Transverse colon (tissue), 4 donors: ENCODE results near the gene CSRNP2. TPM values are rescaled to one million over a fixed set of nuclear protein-coding genes. Genes with fewer than 3 reads are reported as not detected.

ENCODE experiments used
- DNase-seq: peaks from one replicate; pipeline ENCODE4 v3.0.0-alpha.2; 2019
- H3K27ac ChIP-seq, 4 donors: fragments of 200-600 bp; sonication (generic); 2 replicates each; pipeline ENCODE4 v1.5.1; 2016 to 2018; ENCODE audit warnings: inconsistent platforms in 4 of 4
- H3K27me3 ChIP-seq: fragments of 200-600 bp; sonication (generic); 2 replicates; pipeline ENCODE4 v1.5.1; 2017; ENCODE audit warnings: inconsistent platforms
- H3K36me3 ChIP-seq, 4 donors: fragments of 200-600 bp; sonication (generic); 2 replicates each; pipeline ENCODE4 v1.5.1; 2017 to 2019; ENCODE audit warnings: inconsistent platforms in 4 of 4
- H3K4me1 ChIP-seq, 4 donors: fragments of 200-600 bp; sonication (generic); 2 replicates each; pipeline ENCODE4 v1.5.1; 2017 to 2020; ENCODE audit warnings: inconsistent platforms in 4 of 4
- H3K4me3 ChIP-seq, 4 donors: fragments of 200-600 bp; sonication (generic); 1 replicate in 1 of 4; 2 replicates in 3 of 4; pipeline versions ENCODE4 v1.5.1 to v1.6.1; 2017 to 2019; ENCODE audit warnings: inconsistent platforms in 4 of 4
- H3K9me3 ChIP-seq, 2 donors: fragments of 200-600 bp; sonication (generic); 2 replicates each; pipeline ENCODE4 v1.5.1; 2017 to 2019; ENCODE audit warnings: inconsistent platforms in 2 of 2
- CTCF ChIP-seq, 5 experiments: fragments of 200-600 bp in 3 of 5; fragments of 450-650 bp in 2 of 5; sonication (generic) in 3 of 5; IDR thresholded peaks; 1 replicate in 2 of 5; 2 replicates in 3 of 5; pipeline ENCODE4 v1.5.1; 2016 to 2017; ENCODE audit warnings: antibody characterized with exemption in 5 of 5, inconsistent platforms in 3 of 5, mild to moderate bottlenecking in 2 of 5, moderate library complexity in 1 of 5
- EP300 ChIP-seq: sonication (generic); formaldehyde crosslinking; IDR thresholded peaks from one replicate; pipeline ENCODE4 v1.6.1; 2017; ENCODE audit warnings: antibody characterized with exemption, low read depth
- POLR2A ChIP-seq: fragments of 450-650 bp; IDR thresholded peaks from one replicate; pipeline ENCODE4 v1.6.1; 2016; ENCODE audit warnings: antibody characterized with exemption, mild to moderate bottlenecking, moderate library complexity
- POLR2AphosphoS5 ChIP-seq, 3 donors: sonication (generic); formaldehyde crosslinking; IDR thresholded peaks; one replicate each; pipeline ENCODE4 v1.6.1; 2016; ENCODE audit warnings: antibody characterized with exemption in 3 of 3
- WGBS, 2 donors: methylation state at CpG; one replicate each; pipeline ENCODE4 v1.1.5; 2018; ENCODE audit warnings: low coverage in 1 of 2; 5-methylcytosine and 5-hydroxymethylcytosine counted together
- in situ Hi-C, 4 donors: fragments of 200-750 bp; cut with MboI; loops; one replicate each; pipeline versions ENCODE4 v1.15.0 to v1.15.1; 2017; ENCODE audit warnings: low sequenced_read_pairs in 3 of 4, low pct_ligation_motif_present in 1 of 4, low pct_unique_long_range_greater_than_20kb in 1 of 4
- intact Hi-C: fragments of 100-400 bp; cut with DNase I; formaldehyde crosslinking; loops from one replicate; pipeline ENCODE4 v1.15.1; 2023; ENCODE audit warnings: low total_unique reads
- total RNA-seq, 4 donors: library from RNA; depleted of rRNA; stranded (reverse); fragments of >200 nt; gene quantifications; one replicate each; pipeline ENCODE4 v1.1.0, GENCODE V29; 2016

CSRNP2 gene
- total RNA-seq, 4 donors from 2014 or later: 14.3 to 69.6 (median 25.5) TPM

GRCh38 chr12:51028813-51029150 lies 54.6 kb downstream of the CSRNP2 start:
- Histone ChIP-seq H3K4me3 (no peak overlapping the region), H3K27me3 (no peaks in the 10 kb centered on the region), H3K27ac (no peak overlapping the region), H3K4me1 (peaks cover 3 to 35% (median 21%) of the 10 kb centered on the region in 4 donors), H3K36me3 (no peaks in the 10 kb centered on the region), H3K9me3 (no peaks in the 10 kb centered on the region)
- no peak for TF ChIP-seq POLR2A
- no peak for TF ChIP-seq CTCF (IDR thresholded peaks at IDR 0.05)
- TF ChIP-seq EP300: no peak
- no peak for DNase-seq
- in situ Hi-C loops (no loop called here), intact Hi-C loops (no loop called here)
- 39 to 45% methylated on average over 5 of the region's 5 CpGs for WGBS, 2 donors

GRCh38 chr12:51028126-51028812 lies 55.1 kb downstream of the CSRNP2 start:
- no peak for TF ChIP-seq EP300
- TF ChIP-seq CTCF (IDR thresholded peaks at IDR 0.05): peak; percentile 8 to 37 (median 31)
- no peak for TF ChIP-seq POLR2A
- TF ChIP-seq POLR2AphosphoS5 (IDR thresholded peaks at IDR 0.05): no peak
- H3K27ac ChIP-seq: peak overlapping the region in 2 of 4 donors; percentile 8 to 36
- H3K9me3 ChIP-seq: no peaks in the 10 kb centered on the region
- no peaks in the 10 kb centered on the region for H3K27me3 ChIP-seq
- no peaks in the 10 kb centered on the region for H3K36me3 ChIP-seq
- peaks cover 3 to 39% (median 26%) of the 10 kb centered on the region in 4 donors for H3K4me1 ChIP-seq
- intact Hi-C loops (no loop called here), in situ Hi-C loops (no loop called here)
- no peak overlapping the region for H3K4me3 ChIP-seq
- DNase-seq: peak; percentile 21
- WGBS, 2 donors: 15 to 37% methylated on average over 2 to 9 of the region's 9 CpGs

- Histone ChIP-seq H3K36me3 (no peaks in the 10 kb centered on the region), H3K4me3 (no peak overlapping the region), H3K9me3 (no peaks in the 10 kb centered on the region), H3K4me1 (peaks cover 3 to 46% (median 27%) of the 10 kb centered on the region in 4 donors), H3K27ac (no peak overlapping the region), H3K27me3 (no peaks in the 10 kb centered on the region)
- DNase-seq: no peak
- intact Hi-C loops (no loop called here), in situ Hi-C loops (no loop called here)
- no peak for TF ChIP-seq POLR2AphosphoS5 (IDR thresholded peaks at IDR 0.05)
- no peak for TF ChIP-seq POLR2A
- TF ChIP-seq EP300: no peak
- WGBS, 2 donors: 90 to 96% methylated on average over 9 to 15 of the region's 15 CpGs
Measured at GRCh38 chr12:51027342-51027835, 56.0 kb downstream of the CSRNP2 start.

- Histone ChIP-seq H3K4me1 (peaks cover 3 to 51% (median 27%) of the 10 kb centered on the region in 4 donors), H3K9me3 (no peaks in the 10 kb centered on the region), H3K27me3 (no peaks in the 10 kb centered on the region), H3K4me3 (peak within 1 kb of the TSS; percentile 64 to 95 (median 82)), H3K27ac (peak within 1 kb of the TSS; percentile 92 to 97 (median 94)), H3K36me3 (no peaks in the 10 kb centered on the region)
- intact Hi-C loops (no loop called here), in situ Hi-C loops (no loop called here)
- peak; percentile 96 for DNase-seq
- 0% methylated on average over 18 of the region's 74 CpGs; no CpG with 5 or more reads in 1 of the 2 donors for WGBS, 2 donors
- no peak for TF ChIP-seq EP300
- TF ChIP-seq POLR2AphosphoS5 (IDR thresholded peaks at IDR 0.05): peak; percentile 81 to 85 (median 84)
- peak in 4 of 5 experiments; percentile 10 to 39 (median 18) for TF ChIP-seq CTCF (IDR thresholded peaks at IDR 0.05)
- peak; percentile 77 for TF ChIP-seq POLR2A
Measured at GRCh38 chr12:51025836-51026638, 57.4 kb downstream of the CSRNP2 start, which contains the start of gene SLC11A2. SLC11A2 (minus strand) TSS chr12:51026384; CDS start chr12:51010728, 15,656 bp downstream.
